ENCODE measurements around the gene KIF6. TPM values are rescaled to one million over a fixed set of nuclear protein-coding genes. Genes with fewer than 3 reads are reported as not detected.

KIF6 gene
- total RNA-seq, 2 experiments from 2014 or later: not detected

DNA sequence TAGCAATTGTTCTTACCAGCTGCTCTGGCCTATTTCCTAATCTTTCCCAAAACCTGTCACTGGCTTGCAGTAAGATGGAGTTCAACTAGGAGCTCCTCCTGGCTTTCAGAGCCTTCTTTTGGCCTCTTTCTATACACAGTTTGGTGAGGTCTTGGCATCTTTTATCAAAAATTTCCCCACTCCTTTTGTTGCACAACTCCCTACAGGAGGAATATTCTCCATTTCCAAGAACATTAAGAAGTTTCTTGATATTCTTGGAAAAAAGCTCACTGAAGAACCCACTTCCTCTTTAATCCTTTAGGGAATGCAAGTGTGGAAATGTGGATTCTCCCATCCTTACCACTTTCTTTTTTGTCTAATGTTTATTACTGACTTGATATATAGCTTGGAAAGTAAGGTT lies 231.4 kb downstream of the KIF6 start:
- Histone ChIP-seq H3K36me3 (ENCODE audit: insufficient read depth, low read length) (no peaks in the 10 kb centered on the region), H3K4me3 (ENCODE audit: low read length) (no peak overlapping the region), H3K27ac (ENCODE audit: low read depth in 1 of 2, low read length in 2 of 2) (no peak overlapping the region), H3K4me1 (ENCODE audit: insufficient read depth, low read length) (no peaks in the 10 kb centered on the region), H3K27me3 (ENCODE audit: control insufficient read depth in 1 of 2, insufficient read depth in 2 of 2, low read length in 2 of 2) (peaks cover 3 to 5% of the 10 kb centered on the region in 2 experiments), H3K9me3 (ENCODE audit: control insufficient read depth in 1 of 2, insufficient read depth in 1 of 2, low read length in 2 of 2) (no peaks in the 10 kb centered on the region)
- H3K27me3 Mint-ChIP-seq: peaks cover 45% of the 10 kb centered on the region
- no peak overlapping the region for H3K27ac Mint-ChIP-seq
- POLR2A ChIA-PET: no interaction called here
- TF ChIP-seq, protein P1, sequence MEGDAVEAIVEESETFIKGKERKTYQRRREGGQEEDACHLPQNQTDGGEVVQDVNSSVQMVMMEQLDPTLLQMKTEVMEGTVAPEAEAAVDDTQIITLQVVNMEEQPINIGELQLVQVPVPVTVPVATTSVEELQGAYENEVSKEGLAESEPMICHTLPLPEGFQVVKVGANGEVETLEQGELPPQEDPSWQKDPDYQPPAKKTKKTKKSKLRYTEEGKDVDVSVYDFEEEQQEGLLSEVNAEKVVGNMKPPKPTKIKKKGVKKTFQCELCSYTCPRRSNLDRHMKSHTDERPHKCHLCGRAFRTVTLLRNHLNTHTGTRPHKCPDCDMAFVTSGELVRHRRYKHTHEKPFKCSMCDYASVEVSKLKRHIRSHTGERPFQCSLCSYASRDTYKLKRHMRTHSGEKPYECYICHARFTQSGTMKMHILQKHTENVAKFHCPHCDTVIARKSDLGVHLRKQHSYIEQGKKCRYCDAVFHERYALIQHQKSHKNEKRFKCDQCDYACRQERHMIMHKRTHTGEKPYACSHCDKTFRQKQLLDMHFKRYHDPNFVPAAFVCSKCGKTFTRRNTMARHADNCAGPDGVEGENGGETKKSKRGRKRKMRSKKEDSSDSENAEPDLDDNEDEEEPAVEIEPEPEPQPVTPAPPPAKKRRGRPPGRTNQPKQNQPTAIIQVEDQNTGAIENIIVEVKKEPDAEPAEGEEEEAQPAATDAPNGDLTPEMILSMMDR (IDR thresholded peaks at IDR 0.05): no peak
- no peaks in the 10 kb centered on the region for H3K36me3 Mint-ChIP-seq (ENCODE audit: low read depth)
- no peak for ATAC-seq (ENCODE audit: poor library complexity)
- no peak overlapping the region for H3K4me3 Mint-ChIP-seq
- H3K4me1 Mint-ChIP-seq (ENCODE audit: low read depth): no peaks in the 10 kb centered on the region
- CTCF ChIA-PET: no interaction called here
- no peaks in the 10 kb centered on the region for H3K9me3 Mint-ChIP-seq
- no peak for DNase-seq
- intact Hi-C loops (cut with DNase I, micrococcal nuclease): no loop called here

DNA sequence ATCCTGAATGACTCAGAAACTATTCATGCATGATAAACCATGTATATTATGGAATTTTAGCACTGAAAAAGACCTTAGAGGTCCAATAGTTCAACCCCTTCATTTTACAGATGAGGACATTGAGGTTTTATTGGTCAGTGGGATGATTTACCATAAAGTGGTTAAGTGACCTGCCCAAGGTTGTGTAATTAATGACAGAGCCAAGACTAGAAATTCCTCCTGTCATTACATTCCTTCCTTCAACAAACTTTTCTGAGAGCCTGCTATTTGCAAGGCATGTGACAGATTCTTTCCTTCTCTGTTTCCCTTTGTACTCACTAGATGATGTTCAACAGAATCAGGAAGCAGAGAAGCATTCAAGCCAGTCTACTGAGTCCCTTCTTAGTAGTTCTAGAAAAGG lies 232.0 kb downstream of the KIF6 start:
- intact Hi-C loops (cut with DNase I, micrococcal nuclease): no loop called here
- TF ChIP-seq, protein P1 (IDR thresholded peaks at IDR 0.05): no peak
- no peak for ATAC-seq (ENCODE audit: poor library complexity)
- no peaks in the 10 kb centered on the region for H3K9me3 ChIP-seq (ENCODE audit: control insufficient read depth in 1 of 2, insufficient read depth in 1 of 2, low read length in 2 of 2)
- ChIA-PET CTCF (no interaction called here), POLR2A (no interaction called here)
- peaks cover 47% of the 10 kb centered on the region for H3K27me3 Mint-ChIP-seq
- no peaks in the 10 kb centered on the region for H3K4me1 Mint-ChIP-seq (ENCODE audit: low read depth)
- H3K36me3 ChIP-seq (ENCODE audit: insufficient read depth, low read length): no peaks in the 10 kb centered on the region
- H3K27me3 ChIP-seq (ENCODE audit: control insufficient read depth in 1 of 2, insufficient read depth in 2 of 2, low read length in 2 of 2): peaks cover 3 to 5% of the 10 kb centered on the region in 2 experiments
- H3K9me3 Mint-ChIP-seq: no peaks in the 10 kb centered on the region
- H3K4me3 ChIP-seq (ENCODE audit: low read length): no peak overlapping the region
- H3K4me3 Mint-ChIP-seq: no peak overlapping the region
- no peak overlapping the region for H3K27ac ChIP-seq (ENCODE audit: low read depth in 1 of 2, low read length in 2 of 2)
- no peak overlapping the region for H3K27ac Mint-ChIP-seq
- no peaks in the 10 kb centered on the region for H3K36me3 Mint-ChIP-seq (ENCODE audit: low read depth)
- no peak for DNase-seq
- no peaks in the 10 kb centered on the region for H3K4me1 ChIP-seq (ENCODE audit: insufficient read depth, low read length)

DNA sequence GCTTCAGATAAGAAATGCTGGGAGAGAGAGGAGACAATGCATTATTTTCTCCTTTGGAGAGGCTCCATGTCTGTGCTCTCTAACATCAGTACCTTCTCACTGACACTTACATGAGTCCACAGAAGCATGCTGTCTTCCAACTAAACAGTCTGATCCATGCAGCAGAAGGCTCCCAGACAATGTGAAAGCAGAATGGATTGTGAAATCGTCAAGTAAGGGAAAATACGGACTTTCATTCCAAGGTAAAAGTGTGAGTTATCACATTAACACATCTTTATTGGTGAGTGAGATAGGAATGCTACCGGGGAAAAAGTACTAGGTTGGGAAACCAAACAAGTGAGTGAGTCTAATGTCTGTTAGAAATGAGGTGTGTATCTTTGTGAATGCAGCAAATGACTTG lies 235.1 kb downstream of the KIF6 start:
- H3K4me1 Mint-ChIP-seq (ENCODE audit: low read depth): no peaks in the 10 kb centered on the region
- TF ChIP-seq, protein P1 (IDR thresholded peaks at IDR 0.05): no peak
- H3K27ac ChIP-seq (ENCODE audit: low read depth in 1 of 2, low read length in 2 of 2): no peak overlapping the region
- ChIA-PET POLR2A (no interaction called here), CTCF (no interaction called here)
- no peaks in the 10 kb centered on the region for H3K36me3 Mint-ChIP-seq (ENCODE audit: low read depth)
- intact Hi-C loops (cut with DNase I, micrococcal nuclease): no loop called here
- no peak overlapping the region for H3K4me3 ChIP-seq (ENCODE audit: low read length)
- no peak overlapping the region for H3K27ac Mint-ChIP-seq
- no peaks in the 10 kb centered on the region for H3K4me1 ChIP-seq (ENCODE audit: insufficient read depth, low read length)
- no peaks in the 10 kb centered on the region for H3K9me3 ChIP-seq (ENCODE audit: control insufficient read depth in 1 of 2, insufficient read depth in 1 of 2, low read length in 2 of 2)
- DNase-seq (no peak), ATAC-seq (ENCODE audit: poor library complexity) (no peak)
- no peaks in the 10 kb centered on the region for H3K9me3 Mint-ChIP-seq
- no peak overlapping the region for H3K4me3 Mint-ChIP-seq
- peaks cover 27% of the 10 kb centered on the region for H3K27me3 Mint-ChIP-seq
- H3K36me3 ChIP-seq (ENCODE audit: insufficient read depth, low read length): no peaks in the 10 kb centered on the region
- peaks cover 0 to 5% of the 10 kb centered on the region in 2 experiments for H3K27me3 ChIP-seq (ENCODE audit: control insufficient read depth in 1 of 2, insufficient read depth in 2 of 2, low read length in 2 of 2)
